COR-L47 (cell line): ENCODE data around the gene HOXB1.
A peak's percentile ranks its signal among the peaks of the same experiment; 100 is the strongest.
"Not testable (repeated sequence)": the region's sequence is repeated elsewhere in the genome, so short reads cannot be mapped to it uniquely, and the experiment has no call there.

Source experiments
- DNase-seq: peaks from one replicate; lab custom pipeline; 2025; lab: John Stamatoyannopoulos, UW

The HOXB1 gene

GRCh38 chr17:48519427-48519826 is 11.4 kb downstream of the HOXB1 start:
- DNase-seq: no peak

GRCh38 chr17:48517478-48517877 is 13.3 kb downstream of the HOXB1 start:
- no peak for DNase-seq

- DNase-seq: no peak
Measured at GRCh38 chr17:48515925-48516900, 14.6 kb downstream of the HOXB1 start.

DNA sequence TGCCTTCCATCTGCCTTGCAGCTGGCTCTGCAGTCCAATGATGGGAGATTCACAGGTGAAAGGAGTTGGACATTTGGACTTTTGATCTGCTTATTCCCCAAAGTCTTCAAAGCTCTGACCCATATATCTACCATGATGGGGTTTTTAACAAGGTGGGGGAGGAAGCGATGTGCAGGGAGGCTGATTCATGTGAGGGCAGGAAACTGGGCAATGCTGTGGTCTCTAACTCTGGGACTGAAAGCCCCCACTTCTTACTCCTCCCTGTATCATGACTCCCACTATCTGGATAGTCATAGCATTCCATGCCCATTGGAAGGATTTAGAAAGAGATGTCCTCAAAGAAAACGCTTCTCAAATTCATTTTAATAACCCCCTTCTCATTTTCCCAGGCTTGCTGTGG is 16.3 kb downstream of the HOXB1 start:
- DNase-seq: no peak

DNA sequence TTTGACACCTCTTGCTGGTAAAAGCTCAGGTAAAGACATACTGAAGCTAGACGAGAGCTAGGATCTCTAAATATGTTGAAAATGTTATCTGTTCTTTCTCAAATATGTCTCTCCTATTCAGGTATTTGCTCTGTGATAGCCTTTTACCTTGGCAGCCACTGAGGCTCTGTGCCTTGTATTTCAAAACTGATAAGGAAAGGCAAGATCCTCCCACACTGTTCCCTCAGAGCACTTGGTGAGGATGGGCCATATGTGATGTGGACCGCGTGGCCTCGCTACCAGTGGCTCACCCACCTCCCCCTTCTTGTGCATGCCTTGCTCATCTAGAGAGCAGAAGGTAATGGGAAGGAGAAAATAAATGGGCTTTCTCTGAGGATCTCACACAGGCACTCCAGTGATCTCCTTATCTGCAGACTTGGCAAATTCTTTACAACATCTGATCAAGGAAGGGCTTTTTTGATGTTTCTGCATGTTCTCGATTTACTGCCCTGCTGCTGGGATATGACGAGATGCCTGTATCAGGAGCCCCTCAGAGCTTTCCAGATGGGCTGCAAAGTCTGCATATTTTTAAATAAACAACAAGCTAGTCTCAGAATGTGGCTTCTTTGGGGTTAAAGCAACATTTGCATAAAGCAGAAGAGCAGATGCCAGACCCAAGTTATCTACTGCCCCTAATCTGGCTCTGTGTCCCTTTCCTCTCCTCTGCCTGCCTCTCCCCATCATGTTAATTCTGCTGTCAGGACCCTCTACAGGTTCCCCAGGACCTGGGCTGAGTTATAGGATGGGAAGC is 16.9 kb downstream of the HOXB1 start:
- no peak for DNase-seq

DNA sequence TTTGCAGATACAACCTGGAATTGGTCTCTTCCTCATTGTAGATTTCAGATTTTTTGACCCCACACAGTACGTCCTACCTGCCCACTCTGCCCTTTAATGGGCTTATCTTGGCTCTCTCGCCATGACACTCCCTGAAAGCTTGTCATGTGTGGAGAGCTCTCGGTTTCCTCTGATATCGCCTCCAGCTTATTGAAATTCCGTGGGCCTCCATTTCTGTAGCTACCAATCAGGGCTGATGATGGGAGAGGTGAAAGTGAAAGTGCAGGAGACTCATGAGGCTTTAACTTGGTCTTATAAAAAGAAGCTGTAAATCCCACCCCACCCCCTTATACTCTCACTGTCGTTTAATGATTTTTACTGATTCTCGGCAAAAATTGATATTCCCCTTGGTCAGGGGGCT is 17.7 kb downstream of the HOXB1 start:
- DNase-seq: no peak

DNA sequence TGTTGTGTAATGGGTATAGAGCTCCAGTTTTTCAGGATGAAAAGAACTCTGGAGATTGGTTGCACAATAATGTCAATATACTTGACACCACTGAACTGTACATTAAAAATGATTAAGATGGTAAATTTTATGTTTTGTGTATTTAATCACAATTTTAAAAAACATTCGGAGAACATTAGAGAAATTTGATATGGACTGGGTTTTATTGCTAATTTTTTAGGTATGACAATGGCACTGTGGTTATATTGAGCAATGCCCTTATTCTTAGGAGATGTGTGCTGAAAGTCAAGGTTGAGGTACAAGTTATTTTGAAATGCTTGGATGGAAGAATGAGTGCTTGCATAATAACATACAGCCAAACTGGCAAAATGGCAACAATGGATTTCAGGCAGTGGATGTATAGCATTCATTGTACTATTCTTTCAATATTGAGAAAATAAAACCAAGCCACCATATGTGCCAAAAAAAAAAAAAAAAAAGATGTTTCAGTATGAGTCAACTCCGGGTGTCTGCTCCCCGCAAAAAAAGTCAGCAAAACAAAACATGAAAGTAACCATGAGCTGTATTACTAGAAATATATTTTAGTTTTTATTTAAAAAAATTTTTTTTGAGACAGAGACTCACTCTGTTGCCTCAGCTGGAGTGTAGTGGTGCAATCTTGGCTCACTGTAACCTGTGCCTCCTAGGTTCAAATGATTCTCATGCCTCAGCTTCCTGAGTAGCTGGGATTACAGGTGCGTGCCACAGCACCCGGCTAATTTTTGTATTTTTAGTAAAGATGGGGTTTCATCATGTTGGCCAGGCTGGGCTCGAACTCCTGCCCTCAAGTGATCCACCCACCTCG is 19.8 kb downstream of the HOXB1 start:
- no peak for DNase-seq

DNA sequence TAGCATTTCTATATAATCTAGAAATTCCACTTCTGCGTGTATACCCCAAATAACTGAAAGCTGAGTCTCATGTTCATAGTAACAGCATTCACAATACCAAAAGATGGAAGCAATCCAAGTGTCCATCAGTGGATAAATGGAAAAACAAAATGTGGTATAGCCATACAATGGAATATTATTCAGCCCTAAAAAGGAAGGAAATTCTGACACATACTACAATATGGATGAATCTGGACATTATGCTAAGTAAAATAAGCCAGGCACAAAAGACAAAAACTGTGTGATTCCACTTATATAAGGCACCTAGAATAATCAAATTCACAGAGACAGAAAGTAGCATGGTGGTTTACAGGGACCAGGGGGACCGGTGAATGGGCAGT is 20.4 kb downstream of the HOXB1 start:
- DNase-seq: no peak

DNA sequence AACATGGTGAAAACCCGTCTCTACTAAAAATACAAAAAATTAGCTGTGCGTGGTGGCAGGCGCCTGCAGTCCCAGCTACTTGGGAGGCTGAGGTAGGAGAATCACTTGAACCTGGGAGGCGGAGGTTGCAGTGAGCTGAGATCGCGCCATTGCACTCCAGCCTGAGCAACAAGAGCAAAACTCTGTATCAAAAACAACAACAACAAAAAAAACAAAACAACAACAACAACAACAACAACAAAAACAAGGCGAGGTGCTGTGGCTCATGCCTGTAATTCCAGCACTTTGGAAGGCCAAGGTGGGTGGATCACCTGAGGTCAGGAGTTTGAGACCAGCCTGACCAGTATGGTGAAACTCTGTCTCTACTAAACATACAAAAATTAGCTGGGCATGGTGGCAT is 21.1 kb downstream of the HOXB1 start:
- DNase-seq: not testable (repeated sequence)

DNA sequence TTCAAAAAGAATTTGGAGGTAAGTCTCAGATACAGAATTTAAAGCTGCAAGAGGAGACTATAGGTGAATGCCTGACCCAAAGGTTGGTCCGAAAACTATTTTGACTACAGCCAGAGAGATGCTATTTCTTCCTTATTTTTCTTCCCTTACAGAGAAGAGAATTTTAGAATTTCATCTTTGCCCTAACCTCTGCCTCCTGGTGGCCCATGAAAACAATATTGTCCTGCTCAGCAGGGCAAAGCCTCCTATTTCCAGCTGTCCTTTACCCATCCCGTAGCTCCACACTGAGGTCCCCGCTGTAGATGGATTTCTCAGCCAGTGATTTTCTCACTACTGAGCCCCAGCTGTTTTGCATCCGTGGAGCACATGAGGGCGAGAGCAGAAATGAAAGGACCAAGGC is 24.6 kb downstream of the HOXB1 start:
- DNase-seq: peak; percentile 7

GRCh38 chr17:48505788-48506187 is 25.0 kb downstream of the HOXB1 start:
- DNase-seq: peak; percentile 92

GRCh38 chr17:48504953-48505352 is 25.9 kb downstream of the HOXB1 start:
- no peak for DNase-seq

GRCh38 chr17:48503747-48504146 is 27.1 kb downstream of the HOXB1 start:
- DNase-seq: no peak

GRCh38 chr17:48502901-48503300 is 27.9 kb downstream of the HOXB1 start:
- DNase-seq: no peak

- no peak for DNase-seq
Measured at GRCh38 chr17:48502312-48502711, 28.5 kb downstream of the HOXB1 start.

GRCh38 chr17:48500435-48501426 is 30.1 kb downstream of the HOXB1 start:
- DNase-seq: peak; percentile 32

- no peak for DNase-seq
Measured at GRCh38 chr17:48499735-48500434, 30.9 kb downstream of the HOXB1 start.

- no peak for DNase-seq
Measured at GRCh38 chr17:48499248-48499647, 31.6 kb downstream of the HOXB1 start.

DNA sequence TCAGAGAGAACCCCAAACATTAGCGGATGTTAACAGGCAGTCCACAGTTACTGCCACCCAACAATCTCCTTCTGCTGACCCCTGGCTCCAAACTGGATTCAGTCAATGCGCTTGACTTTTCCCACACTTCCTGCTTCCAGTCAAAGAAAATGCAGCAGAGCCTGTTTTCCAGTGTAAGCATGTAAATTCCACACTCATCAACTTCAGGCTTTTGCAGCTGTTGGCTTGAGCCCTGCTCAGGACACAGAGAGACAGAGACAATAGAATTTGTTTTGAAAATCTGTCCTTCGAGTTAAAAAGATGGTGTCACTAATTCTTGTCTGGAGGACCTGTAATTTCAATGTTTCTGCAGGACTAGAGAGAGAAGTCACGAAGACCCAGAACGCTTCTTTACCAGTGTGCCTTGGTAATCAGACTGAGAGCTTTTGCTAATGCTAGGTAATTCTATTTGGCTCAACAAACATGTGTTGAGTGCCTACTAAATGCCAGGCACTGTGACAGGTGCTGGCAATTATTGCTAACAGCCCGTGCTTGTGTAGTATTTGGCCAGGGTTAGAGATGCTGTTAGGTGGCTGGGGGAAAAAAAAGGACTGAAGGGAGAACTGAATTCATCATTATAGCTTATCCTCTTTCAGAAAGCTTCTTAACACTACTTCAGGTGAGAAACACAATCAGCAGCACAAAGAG is 32.5 kb downstream of the HOXB1 start:
- DNase-seq: peak; percentile 18

DNA sequence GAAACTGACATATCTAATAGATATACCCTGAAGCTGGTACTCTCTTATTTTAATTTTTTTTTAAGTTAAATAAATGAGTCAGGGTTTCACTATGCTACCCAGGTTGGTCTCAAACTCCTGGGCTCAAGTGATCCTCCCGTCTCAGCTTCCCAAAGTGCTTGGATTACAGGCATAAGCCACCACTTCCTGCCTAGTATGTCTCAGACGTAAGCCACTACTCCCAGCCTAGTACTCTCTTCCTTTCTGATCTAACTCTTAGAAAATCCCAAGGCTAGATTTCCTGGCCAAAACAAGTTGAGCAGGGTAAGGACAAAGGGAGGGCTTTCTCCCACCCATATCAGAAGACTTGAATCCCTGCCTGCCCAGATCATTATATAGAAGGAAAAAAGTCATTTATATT is 33.7 kb downstream of the HOXB1 start:
- DNase-seq: no peak
